AG08396 (cell line): ENCODE measurements around the gene CDK6.

ENCODE experiments used
- DNase-seq: peaks from one replicate; pipeline ENCODE4 v3.0.0; 2012; ENCODE audit warnings: low spot score, mixed read lengths

CDK6 gene

DNA sequence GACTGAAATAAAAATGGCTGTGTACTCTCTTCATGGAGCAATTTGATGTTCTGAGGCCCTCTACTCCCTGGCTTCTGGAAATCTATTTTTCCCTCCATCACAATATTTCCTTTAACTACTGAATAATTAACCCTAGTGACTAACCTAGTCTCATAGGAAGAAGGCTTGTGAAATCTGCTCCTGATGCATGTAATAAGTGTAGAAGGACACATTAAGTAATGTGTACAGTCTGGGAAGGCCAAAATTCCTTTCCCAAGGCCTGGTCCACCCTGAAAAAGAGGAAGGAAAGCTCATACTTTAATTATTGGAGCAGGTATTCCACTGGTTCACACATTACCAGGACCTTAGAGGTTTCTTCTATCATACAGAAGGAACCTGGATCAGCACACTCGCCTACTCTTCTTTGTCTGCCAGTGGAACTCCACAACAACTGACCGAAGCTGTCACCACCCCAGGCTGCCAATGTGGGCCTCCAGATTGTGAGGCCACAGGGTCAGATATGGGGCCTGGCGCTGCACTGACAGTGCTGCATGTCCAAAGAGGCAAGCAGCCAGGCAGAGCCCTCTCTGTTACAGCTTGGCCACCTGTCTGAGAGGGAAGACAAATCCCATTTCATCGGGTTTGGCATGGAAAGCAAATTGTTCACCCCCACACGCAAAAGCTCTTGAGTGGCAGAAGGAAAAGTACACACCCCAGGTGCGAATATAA, 191.8 kb downstream of the CDK6 start:
- DNase-seq: no peak

DNA sequence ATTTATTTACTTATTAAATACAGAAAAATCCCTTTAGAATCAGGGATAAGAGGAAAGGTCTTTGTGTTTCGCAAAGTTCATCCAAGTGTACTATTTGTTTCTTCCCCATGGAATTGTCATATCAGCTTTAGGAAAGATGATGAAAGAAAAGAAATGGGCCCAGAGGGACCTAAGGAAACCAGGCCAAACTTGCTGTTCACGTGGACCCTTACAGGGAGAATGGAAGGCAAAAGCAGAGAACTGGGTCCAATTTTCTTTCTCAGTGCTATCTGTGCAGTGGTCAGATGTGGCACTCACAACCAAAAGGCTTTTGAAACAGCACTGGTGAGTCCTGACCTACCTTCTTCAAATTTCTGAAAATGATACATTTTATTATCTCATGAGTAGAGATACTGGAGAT, 192.6 kb downstream of the CDK6 start:
- no peak for DNase-seq

DNA sequence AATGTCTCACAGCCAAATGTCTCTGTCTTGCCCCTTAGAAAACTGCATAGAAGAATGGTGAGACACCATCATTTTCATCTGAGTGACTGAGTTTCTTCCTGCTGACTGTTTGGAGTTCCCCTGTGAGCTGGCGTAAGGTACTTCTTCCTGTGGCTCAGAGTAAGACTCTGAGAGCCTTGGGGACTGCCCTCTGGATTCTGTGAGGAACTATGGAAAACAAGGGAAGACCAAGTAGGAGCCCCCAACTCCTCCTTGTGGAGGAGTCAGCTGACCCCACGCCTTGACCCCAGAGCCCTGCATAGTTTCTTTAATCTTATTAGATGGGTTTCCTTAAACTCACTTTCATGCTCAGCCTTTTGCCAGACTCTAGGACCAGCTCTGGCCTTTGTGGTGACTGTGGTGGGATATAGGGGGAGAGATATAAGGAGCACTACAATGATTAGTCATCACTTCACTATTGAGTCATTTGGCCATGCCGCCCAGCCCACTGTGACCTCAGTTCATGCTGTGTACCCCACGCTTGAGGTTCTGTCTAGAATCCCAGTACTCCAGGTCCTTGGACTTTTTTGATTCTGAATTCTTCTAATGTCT, 194.4 kb downstream of the CDK6 start:
- no peak for DNase-seq

DNA sequence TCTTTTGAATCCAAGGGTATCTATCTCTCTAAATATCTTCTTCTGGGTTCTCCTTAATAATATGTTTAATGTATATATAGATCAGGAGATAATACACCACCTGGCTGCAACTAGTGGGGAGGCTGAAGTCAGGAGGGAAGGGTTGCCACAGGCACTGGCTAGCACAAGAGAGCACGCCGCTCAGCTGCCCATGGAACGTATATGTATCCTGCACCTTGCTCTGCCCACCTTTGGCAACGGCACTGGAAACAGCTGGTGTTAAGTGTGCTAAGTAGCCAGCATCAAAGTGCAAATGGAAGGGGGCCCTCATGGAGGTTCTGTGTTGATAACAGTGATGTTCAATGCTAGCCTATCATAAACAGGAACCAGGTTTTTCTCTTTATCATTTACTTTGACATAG, 196.4 kb downstream of the CDK6 start:
- no peak for DNase-seq

DNA sequence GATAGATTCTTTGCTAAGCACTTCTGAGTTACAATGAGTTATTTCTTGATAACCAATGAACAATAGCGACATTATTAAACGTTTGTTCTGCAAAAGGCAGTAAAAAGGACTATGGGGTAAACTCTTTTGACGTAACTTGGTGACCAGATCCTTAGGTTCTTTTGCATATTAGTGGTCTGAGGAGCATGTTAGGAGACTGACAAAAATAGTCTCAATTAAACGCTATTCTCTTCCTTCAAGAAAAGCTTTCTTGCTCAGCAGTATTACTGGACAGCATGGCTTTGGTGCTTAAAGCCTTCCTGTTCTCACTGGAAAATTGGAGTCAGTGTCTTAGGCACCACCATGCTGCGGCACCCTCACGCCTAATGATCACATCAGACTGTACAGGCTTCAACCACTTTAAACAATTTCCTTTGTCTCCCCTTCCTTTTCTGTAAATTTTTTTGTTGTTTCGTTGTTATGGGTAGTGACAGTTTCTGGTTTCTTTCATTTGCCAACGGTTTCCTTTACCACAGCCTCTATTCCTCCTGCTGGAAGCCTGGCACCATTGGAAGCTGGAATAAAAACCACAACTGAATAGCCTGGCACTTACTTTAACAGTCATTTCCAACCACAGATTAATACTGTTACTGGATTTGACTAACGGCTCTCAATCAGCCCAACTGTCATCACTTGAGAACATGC, 197.0 kb downstream of the CDK6 start:
- no peak for DNase-seq

DNA sequence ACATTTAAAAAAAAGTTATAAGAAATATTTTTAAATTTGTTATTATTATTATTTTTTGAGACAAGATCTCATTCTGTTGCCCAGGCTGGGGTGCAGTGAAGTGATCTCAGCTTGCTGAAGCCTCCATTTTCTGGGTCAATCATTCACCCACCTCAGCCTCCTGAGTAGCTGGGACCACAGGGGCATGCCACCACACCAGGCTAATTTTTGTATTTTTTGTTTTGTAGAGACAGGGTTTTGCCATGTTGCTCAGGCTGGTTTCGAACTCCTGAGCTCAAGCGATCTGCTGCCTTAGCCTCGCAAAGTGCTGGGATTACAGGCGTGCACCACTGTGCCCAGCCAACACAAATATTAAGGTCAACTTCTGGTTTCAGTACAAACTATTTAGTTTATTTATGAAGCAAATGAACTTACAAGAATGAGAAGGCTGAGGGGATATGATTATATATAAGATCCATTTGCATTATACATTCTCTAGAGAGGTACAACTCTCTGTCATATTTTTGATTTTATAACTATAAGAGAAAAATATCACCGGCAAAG, 200.3 kb downstream of the CDK6 start:
- DNase-seq: no peak

DNA sequence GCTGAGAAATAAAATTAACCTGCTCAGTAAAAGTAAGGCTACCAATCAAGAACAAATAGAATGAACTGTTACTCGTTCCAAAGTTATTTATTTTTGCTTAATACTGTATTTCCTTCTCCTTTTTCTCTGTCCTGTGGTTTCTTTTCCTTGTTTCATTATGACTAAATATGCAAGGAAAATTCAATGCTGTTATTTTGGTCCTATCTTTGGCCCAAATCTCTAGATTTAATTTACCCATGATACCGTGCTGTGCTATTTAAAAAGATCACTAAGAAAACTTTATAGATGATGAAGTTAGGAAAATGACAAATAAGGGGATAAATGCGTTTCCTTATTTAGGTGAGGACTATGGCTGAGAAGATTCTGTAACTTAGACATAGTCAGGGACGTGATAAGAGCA, 200.8 kb downstream of the CDK6 start:
- no peak for DNase-seq

DNA sequence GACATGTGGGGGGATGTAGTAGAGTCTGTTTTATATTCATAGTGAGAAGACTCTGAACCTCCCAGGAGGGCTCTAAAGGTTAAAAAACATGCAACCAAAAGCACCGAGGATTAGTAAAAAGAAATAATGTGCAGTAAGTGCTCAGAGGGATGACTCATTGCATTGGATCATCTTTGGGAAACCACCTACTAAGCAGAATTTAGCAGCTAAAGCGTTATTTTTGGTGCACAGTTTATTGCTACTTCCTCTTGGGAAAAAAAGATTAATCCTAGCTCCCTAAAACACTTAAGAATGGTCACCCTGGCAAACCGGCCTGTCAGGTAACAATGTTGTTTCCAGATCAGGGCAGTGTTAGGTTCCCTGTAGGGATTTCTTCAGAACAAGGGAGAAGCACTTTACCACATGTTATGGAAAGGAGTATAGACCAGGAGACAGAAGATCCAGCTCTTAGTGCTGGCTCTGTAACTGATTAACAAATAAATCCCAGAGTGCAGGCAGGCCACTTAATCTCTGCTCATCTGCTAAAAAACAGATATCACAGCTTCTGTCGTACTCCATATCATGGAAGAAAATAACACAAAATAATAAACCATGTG, 201.4 kb downstream of the CDK6 start:
- DNase-seq: no peak

DNA sequence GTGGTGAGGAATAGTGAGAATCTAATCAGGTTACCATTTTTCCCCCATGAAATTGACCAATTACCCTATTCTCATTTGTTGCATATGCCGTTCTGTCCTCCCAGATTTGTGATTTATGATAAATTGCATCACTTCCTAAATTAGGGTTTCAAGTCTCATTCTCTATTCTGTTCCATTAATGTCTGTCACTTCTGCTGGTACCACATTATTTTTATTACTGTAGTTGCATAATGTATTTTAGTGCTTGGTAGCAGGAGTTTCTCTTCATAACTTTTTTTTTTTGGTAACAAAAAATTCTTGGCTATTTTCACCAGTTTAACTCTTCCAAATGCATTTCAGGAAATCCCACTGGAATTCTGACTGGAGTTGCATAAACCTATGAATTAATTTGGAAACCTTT, 202.2 kb downstream of the CDK6 start:
- DNase-seq: no peak

DNA sequence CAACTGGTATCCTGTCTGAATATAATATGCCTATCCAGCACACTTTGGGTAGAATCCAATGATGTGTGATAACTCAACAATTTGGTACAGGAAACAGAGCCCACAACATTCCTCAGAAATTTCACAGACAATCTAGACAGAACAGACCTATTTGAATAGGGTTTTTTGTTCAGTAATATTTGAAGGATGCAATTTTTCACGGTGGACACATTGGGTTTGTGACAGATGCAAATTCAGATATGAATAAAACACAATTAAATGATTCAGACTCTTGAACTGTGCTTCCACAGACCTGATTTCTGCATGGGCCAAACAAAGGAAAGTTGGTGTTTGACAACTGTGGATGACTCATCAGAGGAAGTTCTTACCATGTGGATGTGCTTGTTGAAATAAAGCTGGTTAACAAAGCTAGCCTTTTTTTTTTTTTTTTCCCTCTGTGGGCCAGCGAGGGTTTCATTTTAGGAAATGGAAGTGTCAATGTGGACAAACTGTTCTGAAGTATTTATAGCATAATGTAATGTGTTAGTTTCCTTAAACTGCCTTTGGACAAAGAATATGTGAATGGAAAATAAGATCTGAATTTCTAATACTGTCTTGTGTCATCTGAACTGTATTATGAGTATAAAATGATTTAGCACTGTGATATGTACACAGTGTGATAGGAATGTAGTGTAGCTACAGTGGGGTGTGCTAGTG, 203.0 kb downstream of the CDK6 start:
- peak; percentile 35 for DNase-seq

DNA sequence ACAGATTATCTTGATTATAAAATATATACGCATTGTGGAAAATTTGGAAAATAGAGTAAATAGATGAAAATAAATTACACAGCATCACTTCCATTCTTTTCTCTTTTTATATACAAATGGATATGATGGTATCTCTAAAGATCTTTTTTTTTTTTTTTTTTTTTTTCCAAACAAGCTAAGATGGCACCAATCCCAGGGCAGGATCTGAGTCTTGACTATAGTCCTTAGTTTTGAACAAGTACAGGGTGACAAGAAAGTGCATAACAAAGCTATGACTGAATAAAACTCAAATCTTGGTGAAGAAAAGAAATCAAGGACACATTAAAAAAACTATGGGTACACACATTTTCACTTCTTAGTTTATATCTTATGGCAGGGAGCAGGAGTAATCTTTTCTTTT, 203.6 kb downstream of the CDK6 start:
- no peak for DNase-seq

DNA sequence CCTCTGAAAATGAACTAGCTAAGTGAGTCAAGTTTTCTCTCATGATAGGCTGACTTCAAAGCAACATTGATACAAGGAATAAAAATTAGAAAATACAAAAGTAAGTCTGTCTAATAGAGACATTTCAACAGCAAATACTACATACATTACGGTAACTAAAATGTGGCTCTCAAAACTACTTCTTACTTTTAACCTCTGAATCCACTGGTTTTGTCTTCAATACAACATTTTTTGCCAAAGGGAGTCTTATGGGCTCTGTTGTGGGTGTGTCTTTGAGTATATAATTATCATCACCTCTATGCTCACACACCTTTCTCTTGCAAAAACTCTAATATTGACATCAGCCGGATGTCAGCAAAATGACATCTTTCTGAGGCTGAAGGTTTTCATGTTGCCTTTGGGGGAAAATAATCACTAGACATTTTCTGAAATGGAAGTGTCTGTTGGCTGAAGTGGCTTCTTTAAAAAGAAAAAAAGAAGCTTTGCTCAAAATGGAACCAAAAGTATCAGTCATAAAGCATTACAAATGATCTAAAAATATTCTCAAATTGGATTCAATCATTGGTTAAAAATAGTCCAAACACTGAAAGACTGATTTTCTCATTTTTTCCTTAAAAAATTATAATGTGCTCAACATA, 204.4 kb downstream of the CDK6 start:
- DNase-seq: no peak

DNA sequence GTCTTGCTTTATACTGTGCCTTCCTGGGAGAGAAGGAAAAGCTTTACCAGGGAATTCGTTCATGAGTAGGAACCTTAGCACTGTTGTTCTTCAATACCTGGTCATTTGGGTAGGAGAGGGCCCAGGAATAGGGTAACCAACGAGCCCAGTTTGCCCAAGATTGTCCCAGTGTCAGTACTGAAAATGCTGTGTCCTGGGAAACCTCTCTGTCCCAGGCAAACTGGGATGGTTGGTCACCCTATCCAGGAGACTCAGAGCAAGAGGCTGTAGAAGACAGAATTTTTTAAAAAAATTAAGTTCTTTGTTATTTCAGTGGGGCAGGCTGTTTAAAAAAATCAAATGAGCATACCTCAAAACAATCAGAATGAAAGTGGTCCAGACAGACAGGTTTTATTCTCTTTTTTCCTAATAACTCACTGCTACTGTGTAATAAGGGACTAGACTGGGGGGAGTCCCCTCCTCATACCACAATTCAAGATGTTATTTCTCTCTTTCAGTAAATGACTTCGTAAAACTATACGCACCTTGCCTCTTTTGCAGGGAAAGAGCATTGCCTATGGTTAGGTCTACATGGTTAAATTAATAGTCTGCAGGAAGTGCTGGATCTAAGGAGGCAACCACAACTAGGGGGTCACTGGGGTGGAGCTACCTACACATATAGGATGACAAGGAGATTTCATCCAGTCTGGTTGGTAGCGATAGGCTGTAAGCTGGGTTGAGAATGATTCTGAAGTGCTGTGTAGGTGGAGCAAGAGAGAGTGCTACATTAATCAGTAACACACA, 205.1 kb downstream of the CDK6 start:
- DNase-seq: no peak

DNA sequence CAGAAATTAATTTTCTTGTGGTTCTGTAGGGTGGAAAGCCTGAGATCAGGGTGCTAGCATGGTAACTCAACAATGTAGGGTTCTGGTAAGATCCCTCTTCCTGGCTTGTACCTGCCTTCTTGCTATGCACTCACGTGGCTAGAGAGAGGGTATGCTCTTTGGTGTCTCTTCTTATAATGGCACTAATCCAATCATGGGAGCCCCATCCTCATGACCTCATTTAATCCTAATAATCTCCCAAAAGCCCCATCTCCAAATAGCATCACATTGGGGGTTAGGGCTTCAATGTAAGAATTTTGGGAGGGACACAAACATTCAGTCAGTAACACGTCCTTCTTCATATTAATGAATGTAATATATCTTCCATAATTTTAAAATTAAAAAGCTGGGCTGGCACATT, 206.6 kb downstream of the CDK6 start:
- no peak for DNase-seq

DNA sequence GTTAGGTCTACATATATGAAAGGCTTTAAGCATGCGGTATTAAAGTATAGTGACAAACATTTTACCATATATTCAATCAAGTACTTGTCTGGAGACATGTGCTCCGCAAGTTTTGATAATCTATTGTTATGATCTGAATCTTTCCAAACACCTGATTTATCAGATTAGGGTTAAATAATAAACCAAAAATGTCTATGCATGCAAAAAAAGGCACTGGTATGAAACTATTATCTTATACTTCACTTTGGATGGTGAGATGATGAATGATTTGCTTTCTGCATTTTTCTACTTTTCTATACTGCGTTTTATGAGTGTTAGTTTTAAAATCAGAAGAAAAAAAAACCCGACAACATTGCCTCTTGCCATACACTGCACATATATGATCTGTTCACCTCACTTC, 208.4 kb downstream of the CDK6 start:
- no peak for DNase-seq

DNA sequence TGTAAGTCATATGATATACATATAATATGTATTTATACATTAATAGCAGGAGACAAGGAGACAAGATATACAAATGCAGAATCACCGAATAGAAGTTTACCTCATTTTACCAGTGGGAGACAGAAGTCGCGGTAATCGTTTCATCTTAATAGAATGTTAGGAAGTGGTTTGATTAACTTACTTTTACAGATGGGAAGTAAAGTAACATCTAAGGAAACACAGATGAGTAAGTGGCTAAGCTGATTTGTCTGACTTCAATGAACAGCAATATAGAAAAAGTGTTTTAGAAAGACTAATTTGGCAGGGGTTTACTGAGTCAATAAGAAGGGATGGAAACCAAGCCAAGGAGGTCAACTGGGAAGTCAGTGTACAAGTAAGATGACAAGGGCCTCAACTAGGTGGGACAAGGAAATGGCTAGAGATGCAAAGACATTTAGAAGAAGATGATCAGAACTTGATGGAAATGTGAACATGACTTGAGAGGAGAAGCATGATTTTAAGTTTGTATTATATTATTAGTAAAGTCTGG, 210.0 kb downstream of the CDK6 start:
- no peak for DNase-seq

DNA sequence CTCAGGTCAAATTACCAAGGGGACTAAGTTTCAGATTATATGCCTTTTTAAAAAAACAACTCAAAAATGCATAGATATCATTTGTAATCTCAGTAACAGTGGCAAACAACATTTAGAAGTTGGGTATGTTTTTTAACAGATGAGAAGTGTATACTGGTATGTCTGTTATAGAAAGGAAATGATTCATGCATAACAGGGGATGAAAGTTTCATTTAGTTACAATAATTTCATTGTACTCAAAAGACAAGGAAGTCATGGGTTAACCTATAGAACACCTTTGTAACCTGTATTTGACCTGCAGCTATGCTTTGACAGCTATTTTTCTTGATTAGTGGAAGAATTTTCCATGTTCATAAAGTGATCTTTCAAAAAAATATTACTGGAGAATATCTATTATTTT, 210.8 kb downstream of the CDK6 start:
- no peak for DNase-seq

DNA sequence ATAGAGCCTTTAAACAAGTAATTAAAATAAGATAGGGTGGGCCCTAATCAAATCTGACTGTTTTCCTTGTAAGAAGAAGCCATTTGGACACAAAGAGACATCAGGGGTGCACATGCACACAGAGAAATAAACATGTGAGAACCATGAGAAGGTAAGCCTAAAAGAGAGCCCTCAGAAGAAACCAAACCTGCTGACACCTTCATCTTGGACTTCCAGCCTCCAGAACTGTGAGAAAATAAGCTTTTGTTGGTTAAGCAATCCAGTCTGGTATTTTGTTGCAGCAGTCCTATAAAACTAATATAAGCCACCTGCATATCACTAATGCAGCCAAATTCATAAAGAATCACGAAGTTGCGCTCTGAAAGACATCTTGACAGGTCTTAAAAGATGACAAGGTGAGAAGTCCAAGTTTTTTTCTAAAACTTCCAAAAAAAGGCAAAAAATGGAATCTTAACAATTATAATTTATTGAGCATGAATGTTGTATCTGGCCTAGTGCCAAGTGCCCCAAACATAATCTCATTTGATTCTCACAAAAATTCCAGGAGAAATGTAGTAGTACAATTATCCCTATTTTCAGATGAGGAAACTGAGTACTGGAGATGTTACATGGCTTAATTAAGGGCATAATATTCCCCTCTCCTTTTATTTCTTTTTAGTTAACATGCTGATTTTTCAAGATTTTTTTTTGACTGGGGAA, 211.9 kb downstream of the CDK6 start:
- no peak for DNase-seq

DNA sequence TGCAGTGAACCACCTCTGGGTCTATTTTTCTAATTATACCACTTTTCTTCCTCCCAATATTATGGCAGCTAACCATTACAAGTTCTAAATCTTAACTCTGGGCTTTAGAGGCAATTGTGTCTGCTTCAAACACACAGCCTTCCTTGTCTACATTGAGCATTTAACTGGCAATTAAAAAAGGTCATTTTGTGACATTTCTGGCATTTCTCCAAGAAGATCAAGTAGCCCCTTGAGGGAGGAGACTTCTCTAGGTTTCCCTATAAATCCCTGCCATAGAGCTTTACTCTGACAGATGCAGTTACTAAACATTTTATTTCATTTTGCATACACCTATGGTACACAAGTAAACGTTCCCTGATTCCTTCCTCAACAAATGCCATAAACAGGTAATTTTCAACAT, 212.8 kb downstream of the CDK6 start:
- DNase-seq: no peak

DNA sequence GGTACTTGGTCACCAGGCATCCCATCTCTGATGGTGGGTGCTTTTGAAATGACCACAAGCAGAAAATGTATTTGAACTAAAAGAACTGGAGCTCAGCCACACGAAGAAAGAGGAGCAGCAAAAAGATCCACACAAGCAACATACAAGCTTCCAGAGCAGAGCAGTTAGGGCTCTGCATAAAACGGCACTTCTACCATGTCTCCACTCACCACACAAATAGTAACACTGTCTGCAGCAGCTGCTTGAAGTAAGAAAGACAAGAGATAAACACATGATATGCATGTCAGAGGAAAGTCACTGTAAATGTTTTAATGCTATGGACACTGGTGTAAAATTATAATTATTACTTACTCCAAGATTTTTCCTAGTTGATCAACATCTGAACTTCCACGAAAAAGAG, 213.7 kb downstream of the CDK6 start:
- no peak for DNase-seq
